HepG2 (cell line): ENCODE measurements around the gene CDC42EP5. TPM values are rescaled to one million over a fixed set of nuclear protein-coding genes. Genes with fewer than 3 reads are reported as not detected.

Experiments
- CREM ChIP-seq, 2 experiments: sonication (generic) in 1 of 2; formaldehyde crosslinking in 1 of 2; IDR thresholded peaks; 2 replicates each; pipeline versions ENCODE4 v1.4.0 to v1.6.1; 2016 to 2020; ENCODE audit warnings: antibody characterized with exemption in 1 of 2, mild to moderate bottlenecking in 1 of 2, missing genetic modification reagents in 1 of 2
- DPF2 ChIP-seq: sonication (generic); formaldehyde crosslinking; IDR thresholded peaks from 2 replicates; pipeline ENCODE4 v1.4.0; 2020; ENCODE audit warnings: mild to moderate bottlenecking, low read depth, missing genetic modification reagents, borderline replicate concordance
- FOXJ3 ChIP-seq: sonication (generic); formaldehyde crosslinking; IDR thresholded peaks from 2 replicates; pipeline ENCODE4 v1.4.0; 2020; ENCODE audit warnings: missing genetic modification reagents, mild to moderate bottlenecking, borderline replicate concordance
- KDM4B ChIP-seq: sonication (generic); formaldehyde crosslinking; IDR thresholded peaks from 2 replicates; pipeline ENCODE4 v1.4.0; 2020; ENCODE audit warnings: missing genetic modification reagents
- SALL1 ChIP-seq: sonication (generic); formaldehyde crosslinking; IDR thresholded peaks from 2 replicates; pipeline ENCODE4 v1.8.0; 2022; ENCODE audit warnings: mild to moderate bottlenecking, missing genetic modification reagents
- SALL2 ChIP-seq: sonication (generic); formaldehyde crosslinking; IDR thresholded peaks from 2 replicates; pipeline ENCODE4 v1.8.1; 2023; ENCODE audit warnings: mild to moderate bottlenecking, missing genetic modification reagents, inconsistent platforms
- SMARCC2 ChIP-seq: fragments of 450-650 bp; IDR thresholded peaks from 2 replicates; pipeline ENCODE4 v1.6.1; 2017; ENCODE audit warnings: antibody characterized with exemption, mild to moderate bottlenecking
- SMYD3 ChIP-seq: sonication (generic); formaldehyde crosslinking; IDR thresholded peaks from 2 replicates; pipeline ENCODE4 v1.8.1; 2023; ENCODE audit warnings: mild to moderate bottlenecking, missing genetic modification reagents
- ZBTB38 ChIP-seq: sonication (generic); formaldehyde crosslinking; IDR thresholded peaks from 2 replicates; pipeline ENCODE4 v1.5.1; 2020; ENCODE audit warnings: mild to moderate bottlenecking, missing genetic modification reagents
- ZIK1 ChIP-seq: sonication (generic); formaldehyde crosslinking; IDR thresholded peaks from 2 replicates; pipeline ENCODE4 v1.5.0; 2020; ENCODE audit warnings: mild to moderate bottlenecking, low read depth, missing genetic modification reagents, borderline replicate concordance
- ZNF225 ChIP-seq: sonication (generic); formaldehyde crosslinking; IDR thresholded peaks from 2 replicates; pipeline ENCODE4 v1.4.0; 2020; ENCODE audit warnings: mild to moderate bottlenecking, missing genetic modification reagents
- ZNF292 ChIP-seq: sonication (generic); formaldehyde crosslinking; IDR thresholded peaks from 2 replicates; pipeline ENCODE4 v1.8.1; 2022; ENCODE audit warnings: mild to moderate bottlenecking, low read depth, missing genetic modification reagents, borderline replicate concordance
- polyA plus RNA-seq, 8 experiments: library from polyadenylated mRNA; depleted of rRNA in 3 of 8; stranded (reverse) in 7 of 8; unstranded in 1 of 8; fragments of >200 nt; fragmentation: Illumina TruSeq in 4 of 8; extraction: Trizol in 4 of 8; gene quantifications; 2 replicates each; pipeline versions ENCODE4 v1.2.1 to v1.2.3, GENCODE V29; 2011 to 2016; ENCODE audit warnings: low read depth in 4 of 8, missing spikeins in 1 of 8, mixed read lengths in 1 of 8; ENCODE audit not compliant: insufficient read depth in 1 of 8
- total RNA-seq, 5 experiments: library from RNA; depleted of rRNA; stranded (reverse); fragments of >200 nt; fragmentation: Illumina TruSeq; extraction: Trizol; gene quantifications; 2 replicates each; pipeline ENCODE4 v1.2.3, GENCODE V29; 2016; ENCODE audit warnings: low read depth in 1 of 5
- TF ChIP-seq, protein P1 (sequence below): sonication (generic); formaldehyde crosslinking; IDR thresholded peaks from one replicate; pipeline ENCODE4 v1.5.1; 2020; ENCODE audit warnings: mild to moderate bottlenecking, missing genetic modification reagents; ENCODE audit errors: not compliant biosample characterization
- TF ChIP-seq, protein P2 (sequence below): sonication (generic); formaldehyde crosslinking; IDR thresholded peaks from 2 replicates; pipeline ENCODE4 v1.4.0; 2020; ENCODE audit warnings: missing genetic modification reagents
- TF ChIP-seq, protein P3 (sequence below): sonication (generic); formaldehyde crosslinking; IDR thresholded peaks from 2 replicates; pipeline ENCODE4 v1.5.0; 2020; ENCODE audit warnings: mild to moderate bottlenecking, missing genetic modification reagents, moderate library complexity

CDC42EP5 gene
- total and polyA plus RNA-seq, 2 of the 13 experiments (the other 11 are each of a cell fraction or from before 2014, with no cell fraction given): 0.41 to 1.6 TPM

DNA sequence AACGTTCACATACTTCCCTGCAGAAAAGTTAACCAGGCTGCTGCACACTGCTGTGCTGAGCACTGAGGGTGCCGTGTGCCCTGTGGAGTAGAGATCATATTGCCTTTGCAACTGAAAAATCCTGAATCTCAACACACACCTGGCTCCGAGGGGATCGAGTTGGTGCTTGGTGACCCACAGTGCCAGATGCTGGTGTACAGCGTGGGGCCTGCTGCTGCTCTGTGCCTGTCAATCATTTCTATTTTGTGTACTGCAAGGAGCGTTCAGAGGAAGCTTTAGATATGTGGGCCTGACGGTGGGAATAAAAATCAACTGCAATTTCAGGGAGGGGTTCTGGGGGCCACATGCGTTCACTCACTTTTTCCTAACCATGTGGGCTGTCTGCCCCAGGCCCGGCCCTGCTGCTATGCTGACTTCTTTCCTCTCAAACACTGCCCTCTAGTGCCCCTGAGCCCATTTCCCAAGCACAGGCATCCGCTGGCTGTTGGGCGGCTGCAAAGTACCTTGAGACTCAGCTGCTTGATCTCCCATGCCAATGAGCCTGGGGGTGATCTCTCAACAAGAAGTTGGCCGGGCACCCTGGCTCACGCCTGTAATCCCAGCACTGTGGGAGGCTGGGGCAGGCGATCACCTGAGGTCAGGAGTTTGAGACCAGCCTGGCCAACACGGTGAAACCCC lies 33.8 kb downstream of the CDC42EP5 start (continued):
- TF ChIP-seq KDM4B (CRISPR knock-in tag): no peak
- no peak for TF ChIP-seq SALL2 (CRISPR knock-in tag)
- peak; percentile 91 for TF ChIP-seq ZBTB38
- no peak for TF ChIP-seq ZNF292 (CRISPR knock-in tag)
- TF ChIP-seq DPF2 (CRISPR knock-in tag): no peak
- no peak for TF ChIP-seq ZNF225 (CRISPR knock-in tag)
- TF ChIP-seq, protein P1, sequence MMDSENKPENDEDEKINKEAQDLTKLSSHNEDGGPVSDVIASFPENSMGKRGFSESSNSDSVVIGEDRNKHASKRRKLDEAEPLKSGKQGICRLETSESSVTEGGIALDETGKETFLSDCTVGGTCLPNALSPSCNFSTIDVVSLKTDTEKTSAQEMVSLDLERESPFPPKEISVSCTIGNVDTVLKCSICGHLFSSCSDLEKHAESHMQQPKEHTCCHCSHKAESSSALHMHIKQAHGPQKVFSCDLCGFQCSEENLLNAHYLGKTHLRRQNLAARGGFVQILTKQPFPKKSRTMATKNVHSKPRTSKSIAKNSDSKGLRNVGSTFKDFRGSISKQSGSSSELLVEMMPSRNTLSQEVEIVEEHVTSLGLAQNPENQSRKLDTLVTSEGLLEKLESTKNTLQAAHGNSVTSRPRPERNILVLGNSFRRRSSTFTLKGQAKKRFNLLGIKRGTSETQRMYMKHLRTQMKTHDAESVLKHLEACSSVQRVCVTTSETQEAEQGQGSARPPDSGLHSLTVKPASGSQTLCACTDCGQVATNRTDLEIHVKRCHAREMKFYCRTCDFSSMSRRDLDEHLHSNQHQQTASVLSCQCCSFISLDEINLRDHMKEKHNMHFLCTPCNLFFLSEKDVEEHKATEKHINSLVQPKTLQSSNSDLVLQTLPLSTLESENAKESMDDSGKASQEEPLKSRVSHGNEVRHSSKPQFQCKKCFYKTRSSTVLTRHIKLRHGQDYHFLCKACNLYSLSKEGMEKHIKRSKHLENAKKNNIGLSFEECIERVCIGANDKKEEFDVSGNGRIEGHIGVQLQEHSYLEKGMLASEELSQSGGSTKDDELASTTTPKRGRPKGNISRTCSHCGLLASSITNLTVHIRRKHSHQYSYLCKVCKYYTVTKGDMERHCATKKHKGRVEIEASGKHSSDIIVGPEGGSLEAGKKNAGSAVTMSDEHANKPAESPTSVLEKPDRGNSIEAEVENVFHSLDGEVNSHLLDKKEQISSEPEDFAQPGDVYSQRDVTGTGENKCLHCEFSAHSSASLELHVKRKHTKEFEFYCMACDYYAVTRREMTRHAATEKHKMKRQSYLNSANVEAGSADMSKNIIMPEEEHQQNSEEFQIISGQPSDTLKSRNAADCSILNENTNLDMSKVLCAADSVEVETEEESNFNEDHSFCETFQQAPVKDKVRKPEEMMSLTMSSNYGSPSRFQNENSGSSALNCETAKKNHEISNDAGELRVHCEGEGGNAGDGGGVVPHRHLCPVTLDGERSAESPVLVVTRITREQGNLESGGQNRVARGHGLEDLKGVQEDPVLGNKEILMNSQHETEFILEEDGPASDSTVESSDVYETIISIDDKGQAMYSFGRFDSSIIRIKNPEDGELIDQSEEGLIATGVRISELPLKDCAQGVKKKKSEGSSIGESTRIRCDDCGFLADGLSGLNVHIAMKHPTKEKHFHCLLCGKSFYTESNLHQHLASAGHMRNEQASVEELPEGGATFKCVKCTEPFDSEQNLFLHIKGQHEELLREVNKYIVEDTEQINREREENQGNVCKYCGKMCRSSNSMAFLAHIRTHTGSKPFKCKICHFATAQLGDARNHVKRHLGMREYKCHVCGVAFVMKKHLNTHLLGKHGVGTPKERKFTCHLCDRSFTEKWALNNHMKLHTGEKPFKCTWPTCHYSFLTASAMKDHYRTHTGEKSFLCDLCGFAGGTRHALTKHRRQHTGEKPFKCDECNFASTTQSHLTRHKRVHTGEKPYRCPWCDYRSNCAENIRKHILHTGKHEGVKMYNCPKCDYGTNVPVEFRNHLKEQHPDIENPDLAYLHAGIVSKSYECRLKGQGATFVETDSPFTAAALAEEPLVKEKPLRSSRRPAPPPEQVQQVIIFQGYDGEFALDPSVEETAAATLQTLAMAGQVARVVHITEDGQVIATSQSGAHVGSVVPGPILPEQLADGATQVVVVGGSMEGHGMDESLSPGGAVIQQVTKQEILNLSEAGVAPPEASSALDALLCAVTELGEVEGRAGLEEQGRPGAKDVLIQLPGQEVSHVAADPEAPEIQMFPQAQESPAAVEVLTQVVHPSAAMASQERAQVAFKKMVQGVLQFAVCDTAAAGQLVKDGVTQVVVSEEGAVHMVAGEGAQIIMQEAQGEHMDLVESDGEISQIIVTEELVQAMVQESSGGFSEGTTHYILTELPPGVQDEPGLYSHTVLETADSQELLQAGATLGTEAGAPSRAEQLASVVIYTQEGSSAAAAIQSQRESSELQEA (CRISPR knock-in tag): no peak
- TF ChIP-seq CREM (IDR thresholded peaks at IDR 0.05): no peak
- no peak for TF ChIP-seq CREM (CRISPR knock-in tag; IDR thresholded peaks at IDR 0.05)
- TF ChIP-seq SMARCC2: no peak
- no peak for TF ChIP-seq SMYD3 (CRISPR knock-in tag)
- TF ChIP-seq ZIK1: no peak
- no peak for TF ChIP-seq FOXJ3 (CRISPR knock-in tag)
- TF ChIP-seq, protein P2, sequence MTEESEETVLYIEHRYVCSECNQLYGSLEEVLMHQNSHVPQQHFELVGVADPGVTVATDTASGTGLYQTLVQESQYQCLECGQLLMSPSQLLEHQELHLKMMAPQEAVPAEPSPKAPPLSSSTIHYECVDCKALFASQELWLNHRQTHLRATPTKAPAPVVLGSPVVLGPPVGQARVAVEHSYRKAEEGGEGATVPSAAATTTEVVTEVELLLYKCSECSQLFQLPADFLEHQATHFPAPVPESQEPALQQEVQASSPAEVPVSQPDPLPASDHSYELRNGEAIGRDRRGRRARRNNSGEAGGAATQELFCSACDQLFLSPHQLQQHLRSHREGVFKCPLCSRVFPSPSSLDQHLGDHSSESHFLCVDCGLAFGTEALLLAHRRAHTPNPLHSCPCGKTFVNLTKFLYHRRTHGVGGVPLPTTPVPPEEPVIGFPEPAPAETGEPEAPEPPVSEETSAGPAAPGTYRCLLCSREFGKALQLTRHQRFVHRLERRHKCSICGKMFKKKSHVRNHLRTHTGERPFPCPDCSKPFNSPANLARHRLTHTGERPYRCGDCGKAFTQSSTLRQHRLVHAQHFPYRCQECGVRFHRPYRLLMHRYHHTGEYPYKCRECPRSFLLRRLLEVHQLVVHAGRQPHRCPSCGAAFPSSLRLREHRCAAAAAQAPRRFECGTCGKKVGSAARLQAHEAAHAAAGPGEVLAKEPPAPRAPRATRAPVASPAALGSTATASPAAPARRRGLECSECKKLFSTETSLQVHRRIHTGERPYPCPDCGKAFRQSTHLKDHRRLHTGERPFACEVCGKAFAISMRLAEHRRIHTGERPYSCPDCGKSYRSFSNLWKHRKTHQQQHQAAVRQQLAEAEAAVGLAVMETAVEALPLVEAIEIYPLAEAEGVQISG (CRISPR knock-in tag): no peak
- peak; percentile 25; the same call in 1 of the 2 replicates for TF ChIP-seq SALL1 (CRISPR knock-in tag)
- TF ChIP-seq, protein P3, sequence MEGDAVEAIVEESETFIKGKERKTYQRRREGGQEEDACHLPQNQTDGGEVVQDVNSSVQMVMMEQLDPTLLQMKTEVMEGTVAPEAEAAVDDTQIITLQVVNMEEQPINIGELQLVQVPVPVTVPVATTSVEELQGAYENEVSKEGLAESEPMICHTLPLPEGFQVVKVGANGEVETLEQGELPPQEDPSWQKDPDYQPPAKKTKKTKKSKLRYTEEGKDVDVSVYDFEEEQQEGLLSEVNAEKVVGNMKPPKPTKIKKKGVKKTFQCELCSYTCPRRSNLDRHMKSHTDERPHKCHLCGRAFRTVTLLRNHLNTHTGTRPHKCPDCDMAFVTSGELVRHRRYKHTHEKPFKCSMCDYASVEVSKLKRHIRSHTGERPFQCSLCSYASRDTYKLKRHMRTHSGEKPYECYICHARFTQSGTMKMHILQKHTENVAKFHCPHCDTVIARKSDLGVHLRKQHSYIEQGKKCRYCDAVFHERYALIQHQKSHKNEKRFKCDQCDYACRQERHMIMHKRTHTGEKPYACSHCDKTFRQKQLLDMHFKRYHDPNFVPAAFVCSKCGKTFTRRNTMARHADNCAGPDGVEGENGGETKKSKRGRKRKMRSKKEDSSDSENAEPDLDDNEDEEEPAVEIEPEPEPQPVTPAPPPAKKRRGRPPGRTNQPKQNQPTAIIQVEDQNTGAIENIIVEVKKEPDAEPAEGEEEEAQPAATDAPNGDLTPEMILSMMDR (CRISPR knock-in tag): peak; percentile 83
